ENCODE results near the gene POU6F2.

GRCh38 chr7:39430441-39430840 lies 452.7 kb downstream of the POU6F2 start:
- TF ChIP-seq CTCF (IDR thresholded peaks at IDR 0.05): no peak
- no peak for TF ChIP-seq RCOR1 (IDR thresholded peaks at IDR 0.05; ENCODE audit: low read depth, low read length)
- no peak for TF ChIP-seq EP300 (IDR thresholded peaks at IDR 0.05)
- TF ChIP-seq ESRRA (IDR thresholded peaks at IDR 0.05; ENCODE audit: borderline replicate concordance, low read length): no peak
- no peak for TF ChIP-seq ELK1 (IDR thresholded peaks at IDR 0.05; ENCODE audit: low read depth, low read length)
- TF ChIP-seq PBX3 (IDR thresholded peaks at IDR 0.05): no peak
- TF ChIP-seq RNF2 (IDR thresholded peaks at IDR 0.05; ENCODE audit: borderline replicate concordance, low read depth): no peak
- TF ChIP-seq KDM1A (IDR thresholded peaks at IDR 0.05; ENCODE audit: low read depth): no peak
- TF ChIP-seq REST (IDR thresholded peaks at IDR 0.05): no peak
- no peak for TF ChIP-seq KDM5A (IDR thresholded peaks at IDR 0.05)
- no peak for TF ChIP-seq MAFK (IDR thresholded peaks at IDR 0.05; ENCODE audit: partially characterized antibody)
- TF ChIP-seq JUNB (IDR thresholded peaks at IDR 0.05): no peak
- no peak for TF ChIP-seq CHD2 (IDR thresholded peaks at IDR 0.05; ENCODE audit: low read length, partially characterized antibody)
- TF ChIP-seq POLR2A (IDR thresholded peaks at IDR 0.05; ENCODE audit: low read length): no peak
